GM13977 (cell line): ENCODE measurements around the gene HOXB3.

Experiments
- DNase-seq: peaks from one replicate; pipeline ENCODE4 v3.0.0; 2012; ENCODE audit warnings: low spot score
- CTCF ChIP-seq: IDR thresholded peaks from 2 replicates; pipeline ENCODE4 v1.5.1; 2012; ENCODE audit warnings: mild to moderate bottlenecking, control low read depth; ENCODE audit not compliant: insufficient read depth; ENCODE audit errors: extremely low read depth, missing control alignments
- in situ Hi-C: fragments of 300-500 bp; cut with MboI; formaldehyde crosslinking; loops from one replicate; pipeline ENCODE4 v1.12.0; 2022; ENCODE audit warnings: low sequenced_read_pairs, low pct_unique_long_range_greater_than_20kb, mixed read lengths, inconsistent platforms; ENCODE audit not compliant: unreplicated experiment

The HOXB3 gene

GRCh38 chr17:48596735-48597527 lies 6.9 kb upstream of the HOXB3 start:
- DNase-seq: no peak
- no peak for TF ChIP-seq CTCF
- in situ Hi-C loops: no loop called here

GRCh38 chr17:48596000-48596734 lies 6.1 kb upstream of the HOXB3 start:
- in situ Hi-C loops: no loop called here
- no peak for DNase-seq
- no peak for TF ChIP-seq CTCF

- in situ Hi-C loops: no loop called here
- DNase-seq: no peak
- no peak for TF ChIP-seq CTCF
Measured at GRCh38 chr17:48595278-48595999, 5.4 kb upstream of the HOXB3 start.

- in situ Hi-C loops: no loop called here
- no peak for DNase-seq
- no peak for TF ChIP-seq CTCF
Measured at GRCh38 chr17:48594538-48595277, 4.7 kb upstream of the HOXB3 start.

GRCh38 chr17:48593840-48594537 lies 3.9 kb upstream of the HOXB3 start:
- in situ Hi-C loops: no loop called here
- peak; percentile 94 for DNase-seq
- peak; percentile 98 for TF ChIP-seq CTCF
